Measurements from ENCODE around the gene PARD3.

The PARD3 gene

GRCh38 chr10:34408956-34409355 lies 406.1 kb downstream of the PARD3 start:
- no peak overlapping the region for H3K4me3 ChIP-seq (ENCODE audit: control insufficient read depth, low read depth, low read length)
- no peak for DNase-seq (ENCODE audit: low read depth)
- no peak for TF ChIP-seq CTCF (conservative IDR thresholded peaks at IDR 0.05; ENCODE audit: control insufficient read depth, insufficient read depth, low read depth, low read length)

GRCh38 chr10:34408381-34408780 lies 406.7 kb downstream of the PARD3 start:
- no peak for TF ChIP-seq CTCF (conservative IDR thresholded peaks at IDR 0.05; ENCODE audit: control insufficient read depth, insufficient read depth, low read depth, low read length)
- DNase-seq (ENCODE audit: low read depth), result no peak
- no peak overlapping the region for H3K4me3 ChIP-seq (ENCODE audit: control insufficient read depth, low read depth, low read length)

DNA sequence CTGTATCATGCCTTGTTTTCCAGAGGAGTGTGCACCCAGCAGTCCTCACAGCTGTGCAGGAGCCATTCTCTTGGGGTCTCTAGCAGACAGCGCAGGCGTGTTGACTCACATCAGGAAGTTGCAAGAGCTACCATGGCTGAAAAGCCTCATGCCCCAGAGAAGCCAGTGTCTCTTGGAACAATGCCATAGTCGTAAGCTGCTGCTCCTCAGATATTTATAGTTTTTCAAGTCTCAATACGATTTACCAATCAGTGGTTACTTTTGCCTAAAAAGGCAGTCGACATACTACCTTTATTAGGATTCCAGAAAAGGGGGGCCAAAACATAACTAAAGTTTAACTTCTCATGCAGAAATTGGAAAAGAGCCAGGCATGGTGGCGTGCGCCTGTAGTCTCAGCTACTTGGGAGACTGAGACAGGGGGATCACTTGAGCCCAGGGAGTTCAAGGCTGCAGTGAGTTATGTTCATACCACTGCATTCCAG lies 407.7 kb downstream of the PARD3 start:
- peak; percentile 72 for DNase-seq (ENCODE audit: low read depth)
- no peak for TF ChIP-seq CTCF (conservative IDR thresholded peaks at IDR 0.05; ENCODE audit: control insufficient read depth, insufficient read depth, low read depth, low read length)
- H3K4me3 ChIP-seq (ENCODE audit: control insufficient read depth, low read depth, low read length), result no peak overlapping the region

GRCh38 chr10:34406463-34407323 lies 408.4 kb downstream of the PARD3 start:
- H3K4me3 ChIP-seq (ENCODE audit: control insufficient read depth, low read depth, low read length), result no peak overlapping the region
- no peak for DNase-seq (ENCODE audit: low read depth)
- TF ChIP-seq CTCF (conservative IDR thresholded peaks at IDR 0.05; ENCODE audit: control insufficient read depth, insufficient read depth, low read depth, low read length), result no peak

GRCh38 chr10:34405611-34406462 lies 409.3 kb downstream of the PARD3 start:
- peak; percentile 32 for DNase-seq (ENCODE audit: low read depth)
- no peak overlapping the region for H3K4me3 ChIP-seq (ENCODE audit: control insufficient read depth, low read depth, low read length)

More at GRCh38 chr10:34405611-34406462, 409.3 kb downstream of the PARD3 start:
- no peak for TF ChIP-seq CTCF (conservative IDR thresholded peaks at IDR 0.05; ENCODE audit: control insufficient read depth, insufficient read depth, low read depth, low read length)

Measured in fibroblast of mammary gland (primary cell).